H1 (cell line): ENCODE results near the gene MAN1A2. TPM values are rescaled to one million over a fixed set of nuclear protein-coding genes. Genes with fewer than 3 reads are reported as not detected.

Source experiments
- EZH2 ChIP-seq: fragments of 200-600 bp; sonication (generic); IDR thresholded peaks from 2 replicates; pipeline ENCODE4 v1.7.1; 2012; ENCODE audit warnings: low read depth, mild to moderate bottlenecking, moderate library complexity, low read length, inconsistent platforms; ENCODE audit not compliant: severe bottlenecking
- NANOG ChIP-seq: IDR thresholded peaks from 2 replicates; pipeline ENCODE4 v1.6.1; 2011; ENCODE audit warnings: low read length, low read depth, mild to moderate bottlenecking, inconsistent platforms; ENCODE audit not compliant: insufficient read depth, poor library complexity, severe bottlenecking
- POU5F1 ChIP-seq: IDR thresholded peaks from 2 replicates; pipeline ENCODE4 v1.6.1; 2011; ENCODE audit warnings: low read depth, mild to moderate bottlenecking, low read length, moderate library complexity
- SAP30 ChIP-seq: fragments of 300-600 bp; sonication (generic); IDR thresholded peaks from 2 replicates; pipeline ENCODE4 v1.7.1; 2012; ENCODE audit warnings: low read length, moderate library complexity, mild to moderate bottlenecking, inconsistent platforms; ENCODE audit not compliant: insufficient read depth, insufficient replicate concordance
- polyA plus RNA-seq, 7 experiments: library from polyadenylated mRNA; depleted of rRNA in 3 of 7; stranded (reverse) in 5 of 7; unstranded in 2 of 7; fragments of >200 nt in 5 of 7; fragments of 200-250 nt in 2 of 7; gene quantifications; 1 replicate in 5 of 7; 2 replicates in 1 of 7; 4 replicates in 1 of 7; pipeline versions ENCODE4 v1.2.1 to v1.2.3, GENCODE V29; 2011 to 2013; ENCODE audit warnings: missing spikeins in 2 of 7, mixed read lengths in 2 of 7
- total RNA-seq: library from RNA; stranded (reverse); fragmentation: NEBNext Ultra II Directional; extraction: Animal tissue kit (Norgen Biotek cat#: 25700); gene quantifications from 2 replicates; pipeline ENCODE4 v1.2.1, GENCODE V29; 2021

Gene MAN1A2
- total and polyA plus RNA-seq, 2 of the 8 experiments (the other 6 are each of a cell fraction or from before 2014, with no cell fraction given), result 5.5 to 18.8 TPM

DNA sequence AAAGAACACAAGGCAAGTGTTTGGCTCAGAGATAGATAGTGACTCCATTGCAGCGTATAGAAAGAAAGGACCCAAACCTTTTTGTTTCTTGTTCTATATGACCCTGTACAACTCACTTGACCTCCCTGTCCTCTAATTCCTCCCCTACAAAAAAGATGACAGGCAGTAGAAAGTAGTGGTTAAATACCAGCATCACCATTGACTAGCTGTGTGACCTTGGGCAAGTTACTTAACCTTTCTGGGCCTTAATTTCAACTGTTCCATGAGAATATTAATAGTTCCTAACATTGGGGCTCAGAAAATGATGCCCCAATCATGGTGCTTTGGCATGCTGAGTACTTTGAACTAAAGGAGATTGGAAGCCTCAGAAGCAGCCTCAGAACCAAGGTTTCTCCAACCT, 46.7 kb upstream of the MAN1A2 start (continued):
- TF ChIP-seq NANOG (no peak), POU5F1 (no peak), EZH2 (no peak), SAP30 (no peak)
